Measurements from ENCODE around the gene ATF7IP.

ATF7IP gene

GRCh38 chr12:14422516-14423230 is 57.2 kb downstream of the ATF7IP start:
- DNase-seq: no peak

GRCh38 chr12:14424545-14424944 is 59.1 kb downstream of the ATF7IP start:
- DNase-seq: no peak

- no peak for DNase-seq
Measured at GRCh38 chr12:14426792-14427191, 61.3 kb downstream of the ATF7IP start.

GRCh38 chr12:14427929-14428328 is 62.4 kb downstream of the ATF7IP start:
- no peak for DNase-seq

- no peak for DNase-seq
Measured at GRCh38 chr12:14430394-14430986, 65.0 kb downstream of the ATF7IP start.

GRCh38 chr12:14431975-14432374 is 66.5 kb downstream of the ATF7IP start:
- no peak for DNase-seq

GRCh38 chr12:14435627-14436026 is 70.1 kb downstream of the ATF7IP start:
- DNase-seq: no peak

- DNase-seq: no peak
Measured at GRCh38 chr12:14442221-14442881, 76.9 kb downstream of the ATF7IP start.

- DNase-seq: no peak
Measured at GRCh38 chr12:14443531-14443930, 78.0 kb downstream of the ATF7IP start.

GRCh38 chr12:14450479-14450878 is 85.0 kb downstream of the ATF7IP start:
- DNase-seq: no peak

- DNase-seq: no peak
Measured at GRCh38 chr12:14452336-14452735, 86.9 kb downstream of the ATF7IP start.

GRCh38 chr12:14452865-14453264 is 87.4 kb downstream of the ATF7IP start:
- DNase-seq: no peak

- no peak for DNase-seq
Measured at GRCh38 chr12:14454098-14454907, 88.8 kb downstream of the ATF7IP start.

- DNase-seq: no peak
Measured at GRCh38 chr12:14460212-14460841, 94.8 kb downstream of the ATF7IP start.

- DNase-seq: no peak
Measured at GRCh38 chr12:14471497-14471896, 106.0 kb downstream of the ATF7IP start.

- no peak for DNase-seq
Measured at GRCh38 chr12:14473707-14474287, 108.3 kb downstream of the ATF7IP start.

GRCh38 chr12:14479004-14479403 is 113.5 kb downstream of the ATF7IP start:
- no peak for DNase-seq

- no peak for DNase-seq
Measured at GRCh38 chr12:14481201-14481600, 115.7 kb downstream of the ATF7IP start.

- no peak for DNase-seq
Measured at GRCh38 chr12:14482361-14482760, 116.9 kb downstream of the ATF7IP start.

- DNase-seq: no peak
Measured at GRCh38 chr12:14482886-14483285, 117.4 kb downstream of the ATF7IP start.

- no peak for DNase-seq
Measured at GRCh38 chr12:14495326-14495725, 129.8 kb downstream of the ATF7IP start.
